LNCAP (cell line): ENCODE results near the gene DDX42.

Experiments used
- CTCF ChIP-seq: fragments of 450-650 bp; IDR thresholded peaks from 2 replicates; pipeline ENCODE4 v1.5.1; 2017; ENCODE audit warnings: mild to moderate bottlenecking

DDX42 gene

DNA sequence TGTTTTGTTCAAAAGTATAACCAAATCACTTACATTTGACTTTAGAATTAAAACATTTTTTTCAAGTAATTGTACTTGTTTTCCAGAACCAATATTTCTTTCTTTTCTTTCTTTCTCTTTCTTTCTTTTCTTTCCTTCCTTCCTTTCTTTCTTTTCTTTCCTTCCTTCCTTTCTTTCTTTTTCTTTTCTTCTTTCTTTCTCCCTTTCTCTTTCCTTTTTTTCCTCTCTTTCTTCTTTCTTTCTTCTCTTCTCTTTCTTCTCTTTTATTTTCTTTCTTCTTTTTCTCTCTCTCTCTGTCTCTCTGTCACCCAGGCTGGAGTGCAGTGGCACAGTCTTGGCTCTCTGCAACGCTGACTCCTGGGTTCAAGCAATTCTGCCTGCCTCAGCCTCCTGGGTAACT, 26.8 kb downstream of the DDX42 start:
- no peak for TF ChIP-seq CTCF

- TF ChIP-seq CTCF, result no peak
These were observed 30.4 kb downstream of the DDX42 start for GRCh38 chr17:63804328-63804727.

- no peak for TF ChIP-seq CTCF
These were observed 31.6 kb downstream of the DDX42 start for GRCh38 chr17:63805591-63805990.

DNA sequence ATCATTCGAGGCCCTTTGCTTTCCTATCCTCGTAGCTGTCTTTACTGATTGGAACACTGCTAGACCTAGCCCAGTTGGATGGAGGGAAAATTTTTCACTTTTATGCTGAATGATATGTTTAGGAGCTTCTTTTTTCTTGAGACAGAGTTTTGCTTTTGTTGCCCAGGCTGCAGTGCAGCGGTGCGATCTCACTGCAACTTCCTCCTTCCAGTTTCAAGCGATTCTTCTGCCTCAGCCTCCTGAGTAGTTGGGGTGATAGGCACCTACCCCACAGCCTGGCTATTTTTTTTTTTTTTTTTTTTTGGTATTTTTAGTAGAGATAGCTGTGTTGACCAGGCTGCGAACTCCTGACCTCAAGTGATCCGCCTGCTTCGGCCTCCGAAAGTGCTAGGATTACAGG, 36.0 kb downstream of the DDX42 start:
- TF ChIP-seq CTCF, result no peak

- TF ChIP-seq CTCF, result no peak
These were observed 42.2 kb downstream of the DDX42 start for GRCh38 chr17:63816123-63816522.

- TF ChIP-seq CTCF, result no peak
These were observed 42.7 kb downstream of the DDX42 start for GRCh38 chr17:63816669-63817068.

DNA sequence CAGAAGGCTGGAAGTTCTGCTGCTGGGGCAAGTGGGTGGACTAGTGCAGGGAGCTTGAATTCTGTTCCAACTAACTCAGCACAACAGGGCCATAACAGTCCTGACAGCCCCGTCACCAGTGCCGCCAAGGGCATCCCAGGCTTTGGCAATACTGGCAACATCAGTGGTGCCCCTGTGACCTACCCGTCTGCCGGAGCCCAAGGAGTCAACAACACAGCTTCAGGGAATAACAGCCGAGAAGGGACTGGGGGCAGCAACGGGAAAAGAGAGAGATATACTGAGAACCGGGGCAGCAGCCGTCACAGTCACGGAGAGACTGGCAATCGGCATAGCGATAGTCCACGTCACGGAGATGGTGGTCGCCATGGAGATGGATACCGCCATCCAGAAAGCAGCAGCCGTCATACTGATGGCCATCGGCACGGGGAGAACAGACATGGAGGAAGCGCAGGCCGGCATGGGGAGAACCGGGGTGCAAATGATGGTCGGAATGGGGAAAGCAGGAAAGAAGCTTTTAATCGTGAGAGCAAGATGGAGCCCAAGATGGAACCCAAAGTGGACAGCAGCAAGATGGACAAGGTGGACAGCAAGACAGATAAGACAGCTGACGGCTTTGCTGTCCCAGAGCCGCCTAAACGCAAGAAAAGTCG, 43.9 kb downstream of the DDX42 start:
- no peak for TF ChIP-seq CTCF

DNA sequence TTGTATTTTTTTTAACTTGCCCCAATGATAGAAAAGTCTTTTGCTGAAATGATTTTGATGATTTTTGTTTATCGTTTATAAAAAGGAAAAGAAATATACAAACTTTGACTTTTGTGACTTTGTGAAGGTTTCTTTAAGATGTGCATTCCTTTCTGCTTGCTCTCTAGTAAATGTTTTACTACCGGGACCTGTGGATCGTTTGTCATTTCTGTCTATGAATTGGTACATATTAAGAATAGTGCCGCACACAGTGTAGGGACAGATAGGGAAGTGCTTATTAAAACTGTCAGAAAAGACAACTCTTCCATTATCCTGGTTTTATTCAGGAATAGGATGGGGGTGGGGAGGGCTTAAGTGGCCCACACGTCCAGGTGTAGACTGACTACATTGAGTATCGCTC, 45.2 kb downstream of the DDX42 start:
- TF ChIP-seq CTCF, result no peak
